Measurements from ENCODE around the gene JAKMIP2.
A peak's percentile ranks its signal among the peaks of the same experiment; 100 is the strongest.

Gene JAKMIP2

DNA sequence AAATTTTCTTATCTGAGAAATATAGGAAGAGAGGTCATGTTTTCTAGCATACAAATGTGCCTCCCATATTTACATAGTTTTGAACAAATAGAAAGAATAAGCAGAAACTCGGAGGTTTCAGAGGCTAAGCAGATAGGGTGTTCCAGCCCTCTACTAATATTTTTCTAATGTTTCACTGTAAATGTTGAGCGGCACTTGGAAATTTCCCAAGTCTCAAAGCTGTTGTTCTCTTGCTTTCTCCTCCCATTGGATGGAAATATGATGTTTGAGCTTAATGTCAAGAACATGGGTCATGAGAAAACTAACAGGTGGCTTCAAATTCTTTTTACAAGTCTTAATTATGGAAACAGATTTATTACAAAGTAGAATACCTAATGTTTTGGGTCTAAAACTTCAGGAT is 43.8 kb upstream of the JAKMIP2 start:
- no peak for TF ChIP-seq GLIS1 (tag by site-specific recombination; IDR thresholded peaks at IDR 0.05)
- Histone ChIP-seq H3K27ac (ENCODE audit: extremely low read depth, low read depth, low read length) (no peak overlapping the region), H3K4me3 (ENCODE audit: low read depth, low read length) (no peak overlapping the region), H3K36me3 (ENCODE audit: control insufficient read depth in 2 of 2, insufficient read depth in 1 of 2, low read length in 2 of 2) (no peaks in the 10 kb centered on the region), H3K4me1 (ENCODE audit: control insufficient read depth, insufficient read depth, low read length) (no peaks in the 10 kb centered on the region), H3K9me3 (ENCODE audit: control insufficient read depth, insufficient read depth, low read depth, low read length) (no peaks in the 10 kb centered on the region)
- ChIA-PET POLR2A (no interaction called here), CTCF (interaction anchor here (5.7 kb wide), 1 partner anchor 196 kb away, joined by 103 read pairs; no protein-coding TSS in a partner anchor)

DNA sequence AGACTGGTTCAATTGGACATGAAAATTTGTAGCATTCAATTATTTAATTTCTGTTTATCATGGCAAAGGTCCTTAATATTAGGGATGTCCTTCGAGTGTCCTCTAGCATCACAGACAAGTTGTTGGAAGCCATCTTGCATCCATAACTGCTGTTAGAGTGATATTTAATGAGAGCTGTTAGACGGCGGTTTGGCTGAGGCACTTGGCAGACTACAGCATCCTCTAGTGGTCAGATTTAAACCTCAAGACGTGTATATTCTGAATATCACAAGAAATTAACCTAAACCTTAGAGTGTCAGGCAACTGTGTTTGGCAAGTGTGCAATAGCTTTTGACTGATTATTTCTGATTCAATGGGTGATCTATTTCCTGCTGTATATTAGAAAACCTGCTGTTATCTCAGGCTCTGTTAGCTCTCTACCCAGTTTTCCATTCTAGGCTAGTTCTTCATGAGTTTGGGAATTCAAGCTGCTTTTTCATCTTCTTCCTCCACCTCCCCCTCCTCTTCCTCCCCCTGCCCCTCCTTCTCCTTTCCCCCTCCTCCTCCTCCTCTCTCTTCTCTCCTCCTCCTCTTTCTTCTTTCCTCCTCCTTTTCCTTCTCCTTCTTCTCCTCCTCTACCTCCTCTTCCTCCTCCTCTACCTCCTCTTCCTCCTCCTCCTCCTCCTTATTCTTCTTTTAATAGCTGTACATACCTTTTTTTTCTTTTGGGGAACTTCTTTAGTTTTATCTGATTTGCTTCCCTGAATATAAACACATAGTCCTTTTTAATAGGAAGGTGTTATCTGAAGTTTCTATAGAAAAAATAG is 40.4 kb upstream of the JAKMIP2 start:
- H3K4me1 ChIP-seq (ENCODE audit: control insufficient read depth, insufficient read depth, low read length), result no peaks in the 10 kb centered on the region
- no peaks in the 10 kb centered on the region for H3K36me3 ChIP-seq (ENCODE audit: control insufficient read depth in 2 of 2, insufficient read depth in 1 of 2, low read length in 2 of 2)
- CTCF ChIA-PET, result interaction anchor here (0.5 to 5.7 kb wide), 36 partner anchors 10 to 1346 kb away, joined by 3 to 103 read pairs (median 4); partner anchors contain the start of gene SPINK1
- H3K27ac ChIP-seq (ENCODE audit: extremely low read depth, low read depth, low read length), result no peak overlapping the region
- no peak overlapping the region for H3K4me3 ChIP-seq (ENCODE audit: low read depth, low read length)
- H3K9me3 ChIP-seq (ENCODE audit: control insufficient read depth, insufficient read depth, low read depth, low read length), result no peaks in the 10 kb centered on the region
- POLR2A ChIA-PET, result interaction anchor here (1.0 kb wide), 1 partner anchor 40 kb away, joined by 3 read pairs; the partner anchor contains the start of gene JAKMIP2
- TF ChIP-seq ZNF555 (tag by site-specific recombination; conservative IDR thresholded peaks at IDR 0.05), result no peak
- TF ChIP-seq, protein P1, sequence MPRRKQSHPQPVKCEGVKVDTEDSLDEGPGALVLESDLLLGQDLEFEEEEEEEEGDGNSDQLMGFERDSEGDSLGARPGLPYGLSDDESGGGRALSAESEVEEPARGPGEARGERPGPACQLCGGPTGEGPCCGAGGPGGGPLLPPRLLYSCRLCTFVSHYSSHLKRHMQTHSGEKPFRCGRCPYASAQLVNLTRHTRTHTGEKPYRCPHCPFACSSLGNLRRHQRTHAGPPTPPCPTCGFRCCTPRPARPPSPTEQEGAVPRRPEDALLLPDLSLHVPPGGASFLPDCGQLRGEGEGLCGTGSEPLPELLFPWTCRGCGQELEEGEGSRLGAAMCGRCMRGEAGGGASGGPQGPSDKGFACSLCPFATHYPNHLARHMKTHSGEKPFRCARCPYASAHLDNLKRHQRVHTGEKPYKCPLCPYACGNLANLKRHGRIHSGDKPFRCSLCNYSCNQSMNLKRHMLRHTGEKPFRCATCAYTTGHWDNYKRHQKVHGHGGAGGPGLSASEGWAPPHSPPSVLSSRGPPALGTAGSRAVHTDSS (tag by site-specific recombination; IDR thresholded peaks at IDR 0.05), result peak; percentile 95
- no peak for TF ChIP-seq ZNF76 (tag by site-specific recombination; IDR thresholded peaks at IDR 0.05; ENCODE audit: borderline replicate concordance, low read depth)
- TF ChIP-seq KLF7 (tag by site-specific recombination; IDR thresholded peaks at IDR 0.05; ENCODE audit: borderline replicate concordance), result no peak
- no peak for TF ChIP-seq ZNF692 (tag by site-specific recombination; IDR thresholded peaks at IDR 0.05)
- TF ChIP-seq ZNF514 (tag by site-specific recombination; IDR thresholded peaks at IDR 0.05), result no peak
- TF ChIP-seq ZNF549 (tag by site-specific recombination; IDR thresholded peaks at IDR 0.05), result no peak
- TF ChIP-seq ZNF561 (tag by site-specific recombination; IDR thresholded peaks at IDR 0.05; ENCODE audit: borderline replicate concordance), result no peak
- TF ChIP-seq, protein P2, sequence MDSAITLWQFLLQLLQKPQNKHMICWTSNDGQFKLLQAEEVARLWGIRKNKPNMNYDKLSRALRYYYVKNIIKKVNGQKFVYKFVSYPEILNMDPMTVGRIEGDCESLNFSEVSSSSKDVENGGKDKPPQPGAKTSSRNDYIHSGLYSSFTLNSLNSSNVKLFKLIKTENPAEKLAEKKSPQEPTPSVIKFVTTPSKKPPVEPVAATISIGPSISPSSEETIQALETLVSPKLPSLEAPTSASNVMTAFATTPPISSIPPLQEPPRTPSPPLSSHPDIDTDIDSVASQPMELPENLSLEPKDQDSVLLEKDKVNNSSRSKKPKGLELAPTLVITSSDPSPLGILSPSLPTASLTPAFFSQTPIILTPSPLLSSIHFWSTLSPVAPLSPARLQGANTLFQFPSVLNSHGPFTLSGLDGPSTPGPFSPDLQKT (IDR thresholded peaks at IDR 0.05; ENCODE audit: borderline replicate concordance, low read depth, low read length), result no peak
- TF ChIP-seq SP7 (tag by site-specific recombination; IDR thresholded peaks at IDR 0.05), result 0 out of 2 replicates have a peak, but pooled peaks have one; percentile 26
- no peak for TF ChIP-seq ZNF133 (tag by site-specific recombination; IDR thresholded peaks at IDR 0.05)
- peak; percentile 96 for TF ChIP-seq ZNF654 (tag by site-specific recombination; IDR thresholded peaks at IDR 0.05; ENCODE audit: low read depth)
- TF ChIP-seq ZNF302 (tag by site-specific recombination; IDR thresholded peaks at IDR 0.05; ENCODE audit: low read depth), result no peak
- no peak for TF ChIP-seq ZNF169 (tag by site-specific recombination; IDR thresholded peaks at IDR 0.05)
- no peak for TF ChIP-seq ZNF239 (tag by site-specific recombination; IDR thresholded peaks at IDR 0.05)
- TF ChIP-seq ZNF175 (tag by site-specific recombination; IDR thresholded peaks at IDR 0.05), result no peak
- TF ChIP-seq, protein P3, sequence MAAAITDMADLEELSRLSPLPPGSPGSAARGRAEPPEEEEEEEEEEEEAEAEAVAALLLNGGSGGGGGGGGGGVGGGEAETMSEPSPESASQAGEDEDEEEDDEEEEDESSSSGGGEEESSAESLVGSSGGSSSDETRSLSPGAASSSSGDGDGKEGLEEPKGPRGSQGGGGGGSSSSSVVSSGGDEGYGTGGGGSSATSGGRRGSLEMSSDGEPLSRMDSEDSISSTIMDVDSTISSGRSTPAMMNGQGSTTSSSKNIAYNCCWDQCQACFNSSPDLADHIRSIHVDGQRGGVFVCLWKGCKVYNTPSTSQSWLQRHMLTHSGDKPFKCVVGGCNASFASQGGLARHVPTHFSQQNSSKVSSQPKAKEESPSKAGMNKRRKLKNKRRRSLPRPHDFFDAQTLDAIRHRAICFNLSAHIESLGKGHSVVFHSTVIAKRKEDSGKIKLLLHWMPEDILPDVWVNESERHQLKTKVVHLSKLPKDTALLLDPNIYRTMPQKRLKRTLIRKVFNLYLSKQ (tag by site-specific recombination; IDR thresholded peaks at IDR 0.05; ENCODE audit: borderline replicate concordance), result no peak
- TF ChIP-seq ZNF777 (tag by site-specific recombination; IDR thresholded peaks at IDR 0.05; ENCODE audit: borderline replicate concordance), result peak; percentile 62; the same call in 1 of the 2 replicates
- no peak for TF ChIP-seq ZNF155 (tag by site-specific recombination; IDR thresholded peaks at IDR 0.05)
- TF ChIP-seq EGR2 (tag by site-specific recombination; IDR thresholded peaks at IDR 0.05; ENCODE audit: low read depth), result peak; percentile 79
- no peak for TF ChIP-seq ZNF362 (tag by site-specific recombination; IDR thresholded peaks at IDR 0.05)
- no peak for TF ChIP-seq ZNF354C (tag by site-specific recombination; IDR thresholded peaks at IDR 0.05; ENCODE audit: borderline replicate concordance, low read depth)
- no peak for TF ChIP-seq ZBTB20 (tag by site-specific recombination; IDR thresholded peaks at IDR 0.05)
- TF ChIP-seq INSM2 (tag by site-specific recombination; IDR thresholded peaks at IDR 0.05), result no peak
